ENCODE data around the gene ZNF497.
"Not testable (repeated sequence)": the region's sequence is repeated elsewhere in the genome, so short reads cannot be mapped to it uniquely, and the experiment has no call there.

Gene ZNF497

GRCh38 chr19:58393725-58394033 lies 31.1 kb upstream of the ZNF497 start:
- DNase-seq, result no peak

DNA sequence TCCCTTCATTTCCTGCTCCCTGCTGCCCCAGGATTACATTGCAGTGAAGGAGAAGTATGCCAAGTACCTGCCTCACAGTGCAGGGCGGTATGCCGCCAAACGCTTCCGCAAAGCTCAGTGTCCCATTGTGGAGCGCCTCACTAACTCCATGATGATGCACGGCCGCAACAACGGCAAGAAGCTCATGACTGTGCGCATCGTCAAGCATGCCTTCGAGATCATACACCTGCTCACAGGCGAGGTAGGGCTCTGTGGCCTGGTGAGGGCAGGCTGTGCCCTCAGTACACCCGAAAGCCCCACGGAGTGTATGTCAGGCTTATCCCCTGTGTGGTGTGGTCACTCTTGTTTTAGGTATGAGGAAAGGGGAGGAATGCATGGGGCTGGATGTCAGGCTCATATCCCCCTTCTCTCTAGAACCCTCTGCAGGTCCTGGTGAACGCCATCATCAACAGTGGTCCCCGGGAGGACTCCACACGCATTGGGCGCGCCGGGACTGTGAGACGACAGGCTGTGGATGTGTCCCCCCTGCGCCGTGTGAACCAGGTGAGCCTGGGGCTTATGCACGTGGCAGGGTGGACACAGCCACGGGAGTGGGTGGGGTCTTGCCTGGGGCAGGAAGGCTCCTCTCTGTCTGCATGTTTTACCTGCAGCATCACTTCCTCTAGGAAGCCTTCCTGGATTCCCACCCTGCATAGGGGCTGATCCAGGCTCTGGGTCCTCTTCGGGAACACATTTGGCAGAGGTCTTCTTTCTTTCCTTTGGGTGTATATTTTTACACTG lies 30.6 kb upstream of the ZNF497 start:
- DNase-seq, result no peak

- DNase-seq, result no peak
Measured at GRCh38 chr19:58388175-58388526, 25.6 kb upstream of the ZNF497 start.

GRCh38 chr19:58387338-58388174 lies 25.0 kb upstream of the ZNF497 start:
- no peak for DNase-seq

DNA sequence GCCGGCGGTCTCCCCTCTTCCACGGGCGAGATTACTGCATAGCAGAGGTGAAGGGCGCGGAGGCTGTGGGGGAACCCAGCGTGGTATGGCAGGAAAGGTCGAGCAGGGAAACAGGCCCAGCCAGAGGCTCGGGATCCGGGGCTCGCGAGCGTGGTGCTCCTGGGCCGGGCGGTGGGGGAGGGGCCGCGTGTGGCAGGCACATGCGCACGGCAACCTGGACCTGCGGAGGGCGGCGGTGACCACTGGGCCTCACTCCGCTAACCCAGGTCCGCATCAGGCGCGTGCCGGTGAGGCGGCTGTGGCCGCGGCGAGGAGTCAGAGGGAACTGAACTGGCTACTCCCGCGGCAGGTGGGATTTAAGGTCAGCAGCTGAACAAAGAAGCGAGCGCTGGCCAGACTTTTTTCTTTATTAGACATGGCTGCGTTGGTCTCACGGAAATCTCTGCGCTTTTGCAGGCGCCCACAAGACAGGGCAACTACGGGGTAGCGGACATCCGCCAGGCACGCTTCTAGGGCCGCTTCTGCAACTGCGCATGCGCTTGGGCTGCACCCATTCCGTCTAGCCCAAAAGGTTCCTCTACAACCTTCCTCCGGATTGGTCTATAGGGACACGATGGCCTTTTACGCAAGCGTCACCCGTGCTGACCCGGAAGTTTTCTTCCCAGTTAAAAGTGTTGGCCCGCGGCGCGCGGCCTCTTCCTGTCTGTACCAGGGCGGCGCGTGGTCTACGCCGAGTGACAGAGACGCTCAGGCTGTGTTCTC lies 24.2 kb upstream of the ZNF497 start, which contains the start of gene RPS5:
Gene RPS5, plus strand, starts transcription at position 694 of the 762 bp plus-strand sequence. CDS start 869 bp downstream, outside the sequence.
- DNase-seq, result peak; percentile 96

- no peak for DNase-seq
Measured at GRCh38 chr19:58385891-58386575, 23.5 kb upstream of the ZNF497 start.

DNA sequence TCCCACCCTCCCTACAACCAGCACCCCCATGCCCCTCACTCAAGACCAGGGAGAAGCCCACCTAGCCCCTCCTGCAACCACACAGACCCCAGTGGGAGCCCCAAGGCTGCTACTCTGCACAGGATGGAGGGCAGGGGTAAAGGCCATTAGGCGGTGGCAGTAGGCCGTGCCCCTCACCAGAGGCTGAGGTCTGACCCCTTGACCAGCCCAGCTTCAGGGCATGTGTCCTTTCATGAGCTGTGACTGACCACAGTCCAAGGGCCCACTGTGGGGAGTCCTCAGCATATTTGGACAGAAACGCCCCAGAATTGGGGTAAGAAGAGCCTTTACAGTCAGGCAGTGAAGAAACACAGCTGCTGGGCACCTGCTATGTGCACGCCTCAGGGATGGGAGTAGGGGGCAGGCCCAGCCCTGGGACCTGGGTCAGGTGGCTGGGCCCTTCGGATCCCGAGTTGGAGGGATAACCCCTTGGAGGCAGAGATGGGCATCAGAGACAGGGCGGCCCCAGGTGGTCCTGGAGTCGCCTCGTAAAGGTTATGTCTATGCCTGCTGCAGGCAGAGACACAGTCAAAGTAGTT lies 22.9 kb upstream of the ZNF497 start:
- DNase-seq, result no peak

- DNase-seq, result no peak
Measured at GRCh38 chr19:58382997-58383603, 20.5 kb upstream of the ZNF497 start.

DNA sequence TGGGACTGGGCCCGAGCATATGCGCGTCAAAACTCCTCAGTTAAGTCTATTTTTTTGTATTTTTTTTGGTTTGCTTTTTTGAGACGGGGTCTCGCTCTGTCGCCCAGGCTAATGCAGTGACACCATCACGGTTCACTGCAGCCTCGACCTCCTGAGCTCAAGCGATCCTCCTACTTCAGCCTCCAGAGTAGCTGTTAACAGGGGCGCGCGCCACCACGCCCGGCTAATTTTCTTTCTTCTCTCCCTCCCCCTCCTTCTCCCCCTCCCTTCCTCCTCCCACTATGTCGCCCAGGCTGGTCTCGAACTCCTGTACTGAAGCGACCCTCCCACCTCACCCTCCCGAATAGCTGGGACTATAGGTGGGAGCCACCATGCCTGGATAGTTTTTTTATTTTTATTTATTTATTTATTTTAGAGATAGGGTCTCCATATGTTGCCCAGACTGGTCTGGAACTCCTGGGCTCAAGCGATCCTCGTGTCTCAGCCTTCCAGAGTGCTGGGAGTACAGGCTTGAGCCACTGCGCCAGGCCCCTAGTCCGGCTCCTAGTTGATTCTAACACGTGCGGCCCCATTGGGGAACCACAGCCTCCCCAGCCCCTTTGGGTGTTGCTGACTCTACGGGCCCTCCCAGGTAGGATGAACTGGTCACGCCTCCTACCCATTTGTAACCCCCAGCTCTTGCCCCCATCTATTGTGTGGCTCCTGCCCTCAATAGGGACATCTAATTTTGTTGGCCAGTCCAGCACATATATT lies 19.1 kb upstream of the ZNF497 start:
- DNase-seq, result no peak

DNA sequence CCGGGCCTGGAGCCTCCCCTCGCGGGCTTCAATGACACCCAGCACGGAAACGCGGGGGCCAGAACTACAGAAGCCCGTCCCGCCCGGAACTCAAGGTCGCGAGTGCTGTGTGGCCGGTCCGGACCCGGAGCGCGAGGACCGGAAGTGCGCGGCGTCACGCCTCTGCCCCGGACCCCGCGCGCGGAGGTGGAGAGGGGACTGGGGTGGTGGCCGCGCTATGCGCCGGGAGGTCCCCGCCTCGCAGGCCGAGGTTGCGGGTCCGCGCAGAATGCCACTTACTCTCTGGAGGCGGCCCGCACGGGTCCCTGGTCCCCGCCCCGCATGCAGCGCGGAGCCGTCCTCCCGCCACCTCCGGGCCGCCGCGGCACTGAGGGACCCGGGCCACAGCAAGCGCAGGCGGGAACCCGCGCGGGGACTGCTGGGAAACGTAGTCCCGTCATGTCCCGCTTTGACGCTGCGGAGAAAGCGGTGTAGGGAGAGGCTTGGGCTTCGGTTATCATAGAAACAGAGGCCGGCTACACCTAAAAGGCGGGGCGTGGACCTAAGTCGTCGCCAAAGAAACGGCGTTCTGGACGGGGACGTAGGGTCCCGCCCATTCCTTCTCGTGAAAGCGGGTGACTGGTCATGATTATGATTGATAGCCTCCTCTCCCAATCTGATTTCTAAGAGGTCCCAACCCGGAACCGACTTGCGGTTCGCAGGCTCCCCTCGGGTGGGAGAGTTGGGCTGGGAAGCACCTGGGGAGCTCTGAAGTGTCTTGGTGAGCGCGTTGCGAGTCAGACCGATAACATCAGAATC lies 18.3 kb upstream of the ZNF497 start, which contains the start of gene ZNF837:
Gene ZNF837, minus strand, starts transcription at position 369 of the 798 bp plus-strand sequence. CDS start 11,698 bp downstream, outside the sequence.
- DNase-seq, result peak; percentile 99

DNA sequence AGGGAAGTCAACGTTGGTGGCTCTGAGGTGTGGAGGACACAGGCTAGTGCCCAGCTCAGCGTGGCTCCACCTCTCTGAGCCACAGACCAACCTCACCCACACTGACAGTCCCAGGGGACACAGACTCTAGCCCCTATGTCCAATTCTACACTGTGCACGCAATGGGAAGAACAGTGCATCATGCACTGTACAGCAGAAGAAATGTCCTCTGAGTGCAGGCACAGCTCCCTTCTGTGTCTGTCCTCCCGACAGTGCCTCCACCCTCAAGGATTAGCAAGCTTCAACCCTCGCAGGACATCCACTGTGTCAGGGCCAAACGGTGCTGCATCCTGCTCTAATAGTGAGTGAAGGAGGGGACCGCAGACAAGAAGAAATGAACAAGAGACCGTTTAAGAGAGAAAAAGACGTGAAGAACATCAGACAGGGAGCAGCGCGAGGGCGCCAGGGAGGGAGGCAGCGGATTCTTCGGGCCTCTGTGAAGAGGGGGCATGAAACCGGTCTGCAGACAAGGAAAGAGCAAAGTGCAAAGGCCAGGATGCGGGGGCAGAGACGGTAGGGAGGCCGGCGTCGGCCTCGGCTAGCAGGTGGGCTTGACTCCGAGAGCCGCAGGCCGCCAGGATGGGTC lies 17.6 kb upstream of the ZNF497 start:
- no peak for DNase-seq

GRCh38 chr19:58379246-58379645 lies 16.7 kb upstream of the ZNF497 start:
- DNase-seq, result no peak

- DNase-seq, result not testable (repeated sequence)
Measured at GRCh38 chr19:58376724-58377123, 14.2 kb upstream of the ZNF497 start.

- no peak for DNase-seq
Measured at GRCh38 chr19:58374200-58374599, 11.6 kb upstream of the ZNF497 start.

DNA sequence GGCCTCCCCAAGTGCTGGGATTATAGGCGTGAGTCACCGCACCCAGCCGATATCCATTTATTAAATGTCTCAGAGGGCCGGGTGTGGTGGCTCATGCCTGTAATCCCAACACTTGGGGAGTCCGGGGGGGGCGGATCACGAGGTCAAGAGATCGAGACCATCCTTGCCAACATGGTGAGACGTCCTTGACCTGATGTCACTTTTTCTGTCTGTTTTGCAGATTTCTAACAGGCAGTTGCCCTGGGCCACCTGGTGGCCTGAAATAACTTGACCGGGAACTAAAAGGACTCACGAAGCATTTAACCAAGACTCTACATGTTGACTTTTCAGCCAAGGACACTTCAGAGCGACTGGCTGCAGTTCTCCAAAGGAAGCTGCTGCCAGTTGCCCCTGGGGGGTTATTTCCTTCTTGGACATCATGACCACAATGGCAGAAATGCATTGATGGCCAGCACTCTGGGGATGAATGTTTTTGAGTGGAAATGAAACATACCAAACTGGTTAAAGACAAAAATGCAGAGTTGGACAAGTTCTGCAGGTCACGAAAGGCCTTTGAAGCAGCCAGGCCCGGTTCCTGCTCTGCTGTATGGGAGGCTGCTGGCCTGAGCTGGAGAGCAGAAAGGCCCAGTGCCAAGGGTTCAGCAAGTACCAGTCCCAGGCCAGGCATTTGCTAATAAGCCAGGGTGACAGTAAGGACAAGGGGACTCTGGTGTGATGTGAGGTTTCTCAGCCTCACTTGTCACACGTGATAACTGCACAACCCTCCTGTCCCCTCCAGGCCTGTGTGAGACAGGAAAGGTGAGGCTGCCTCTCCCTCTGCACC lies 10.0 kb upstream of the ZNF497 start:
- no peak for DNase-seq

GRCh38 chr19:58368561-58369360 lies 6.2 kb upstream of the ZNF497 start:
- no peak for DNase-seq

GRCh38 chr19:58367698-58368454 lies 5.3 kb upstream of the ZNF497 start:
- no peak for DNase-seq
